Thyroid gland (tissue), 4 donors: Measurements from ENCODE around the gene SLC35E4. TPM values are rescaled to one million over a fixed set of nuclear protein-coding genes. Genes with fewer than 3 reads are reported as not detected.
"Not testable (repeated sequence)": the region's sequence is repeated elsewhere in the genome, so short reads cannot be mapped to it uniquely, and the experiment has no call there.

Experiments used
- DNase-seq, 2 donors: peaks; one replicate each; pipeline ENCODE4 v3.0.0-alpha.2; 2019
- H3K27ac ChIP-seq, 3 donors: fragments of 200-600 bp; sonication (generic); 1 replicate in 2 of 3; 2 replicates in 1 of 3; pipeline ENCODE4 v1.5.1; 2016 to 2019; ENCODE audit warnings: mild to moderate bottlenecking in 1 of 3, moderate library complexity in 1 of 3
- H3K27me3 ChIP-seq: fragments of 200-600 bp; sonication (generic); one replicate; pipeline ENCODE4 v1.5.1; 2019
- H3K36me3 ChIP-seq, 2 donors: fragments of 200-600 bp; sonication (generic); one replicate each; pipeline ENCODE4 v1.5.1; 2016 to 2019
- H3K4me1 ChIP-seq, 2 donors: fragments of 200-600 bp; sonication (generic); one replicate each; pipeline ENCODE4 v1.5.1; 2017 to 2019
- H3K4me3 ChIP-seq, 3 donors: fragments of 200-600 bp; sonication (generic); replicated peaks in 1 of 3; 1 replicate in 2 of 3; 2 replicates in 1 of 3; pipeline ENCODE4 v1.5.1; 2016; ENCODE audit warnings: mild to moderate bottlenecking in 1 of 3
- H3K9me3 ChIP-seq: fragments of 200-600 bp; sonication (generic); one replicate; pipeline ENCODE4 v1.5.1; 2017
- CTCF ChIP-seq, 6 experiments: fragments of 200-600 bp in 3 of 6; fragments of 450-650 bp in 3 of 6; sonication (generic) in 3 of 6; IDR thresholded peaks; one replicate each; pipeline ENCODE4 v1.5.1; 2016 to 2019; ENCODE audit warnings: antibody characterized with exemption in 6 of 6, mild to moderate bottlenecking in 2 of 6, inconsistent platforms in 1 of 6, moderate library complexity in 1 of 6
- POLR2A ChIP-seq, 2 donors: fragments of 450-650 bp; IDR thresholded peaks; one replicate each; pipeline ENCODE4 v1.6.1; 2017; ENCODE audit warnings: antibody characterized with exemption in 2 of 2, mild to moderate bottlenecking in 2 of 2, moderate library complexity in 1 of 2
- WGBS, 2 donors: methylation state at CpG; one replicate each; pipeline ENCODE4 v1.1.5; 2017; 5-methylcytosine and 5-hydroxymethylcytosine counted together
- intact Hi-C: fragments of 100-400 bp; cut with DNase I; formaldehyde crosslinking; loops from one replicate; pipeline ENCODE4 v1.15.1; 2023
- total RNA-seq, 4 donors: library from RNA; depleted of rRNA; stranded (reverse); fragments of >200 nt; gene quantifications; one replicate each; pipeline ENCODE4 v1.2.3, GENCODE V29; 2016

SLC35E4 gene
- total RNA-seq: 1 to 10 TPM; 3.7 to 6.3 (median 5.0) TPM

GRCh38 chr22:30635273-30636225 is at the start of gene SLC35E4:
Gene SLC35E4 (plus strand): TSS chr22:30635781. CDS start chr22:30636451, 670 bp downstream.
- intact Hi-C loops: loop anchor here (2.0 kb wide), 1 partner anchor 285 kb away; no protein-coding TSS in a partner anchor
- H3K4me3 ChIP-seq: peak within 1 kb of the TSS; percentile 40 to 66 (median 60)
- no peaks in the 10 kb centered on the region for H3K9me3 ChIP-seq
- no peaks in the 10 kb centered on the region for H3K27me3 ChIP-seq
- peaks cover 19 to 28% of the 10 kb centered on the region in 2 donors for H3K4me1 ChIP-seq
- H3K36me3 ChIP-seq: no peaks in the 10 kb centered on the region
- H3K27ac ChIP-seq: peak within 1 kb of the TSS; percentile 80 to 93 (median 84)
- TF ChIP-seq CTCF (IDR thresholded peaks at IDR 0.05): peak in 1 of 6 experiments; percentile 23
- peak in 1 of 2 donors; percentile 80 for TF ChIP-seq POLR2A (IDR thresholded peaks at IDR 0.05)
- 2 to 3% methylated on average over 16 to 22 of the region's 75 CpGs for WGBS, 2 donors
- DNase-seq: peak; percentile 91 to 94

- intact Hi-C loops: no loop called here
- H3K27ac ChIP-seq: no peak overlapping the region
- H3K9me3 ChIP-seq: no peaks in the 10 kb centered on the region
- 96 to 99% methylated on average over 7 to 8 of the region's 8 CpGs for WGBS, 2 donors
- no peak for TF ChIP-seq POLR2A (IDR thresholded peaks at IDR 0.05)
- TF ChIP-seq CTCF (IDR thresholded peaks at IDR 0.05): no peak
- H3K4me1 ChIP-seq: peaks cover 8 to 10% of the 10 kb centered on the region in 2 donors
- peaks cover 72 to 77% of the 10 kb centered on the region in 2 donors for H3K36me3 ChIP-seq
- no peaks in the 10 kb centered on the region for H3K27me3 ChIP-seq
- no peak for DNase-seq
- no peak overlapping the region for H3K4me3 ChIP-seq
Observed at GRCh38 chr22:30586414-30586813, 49.2 kb upstream of the SLC35E4 start.

GRCh38 chr22:30591191-30591587 is 44.4 kb upstream of the SLC35E4 start:
- no peak for TF ChIP-seq POLR2A (IDR thresholded peaks at IDR 0.05)
- no peak for TF ChIP-seq CTCF (IDR thresholded peaks at IDR 0.05)
- H3K27ac ChIP-seq: peak overlapping the region in 1 of 3 donors; percentile 81
- H3K4me3 ChIP-seq: peak overlapping the region; percentile 53 to 73 (median 73)
- DNase-seq: no peak
- H3K9me3 ChIP-seq: no peaks in the 10 kb centered on the region
- no peaks in the 10 kb centered on the region for H3K27me3 ChIP-seq
- WGBS, 2 donors: 6% methylated on average over 14 of the region's 14 CpGs
- intact Hi-C loops: no loop called here
- H3K4me1 ChIP-seq: peaks cover 8 to 10% of the 10 kb centered on the region in 2 donors
- peaks cover 28 to 30% of the 10 kb centered on the region in 2 donors for H3K36me3 ChIP-seq

GRCh38 chr22:30591588-30592359 is 43.8 kb upstream of the SLC35E4 start, which contains the start of gene PES1:
Gene PES1 (minus strand): TSS chr22:30591910. CDS start chr22:30591833, 77 bp downstream.
- no peak for TF ChIP-seq POLR2A (IDR thresholded peaks at IDR 0.05)
- TF ChIP-seq CTCF (IDR thresholded peaks at IDR 0.05): no peak
- peak; percentile 95 for DNase-seq
- H3K27ac ChIP-seq: peak within 1 kb of the TSS; percentile 61 to 81 (median 78)
- peaks cover 22 to 25% of the 10 kb centered on the region in 2 donors for H3K36me3 ChIP-seq
- peak within 1 kb of the TSS; percentile 53 to 73 (median 73) for H3K4me3 ChIP-seq
- intact Hi-C loops: no loop called here
- H3K4me1 ChIP-seq: peaks cover 8 to 10% of the 10 kb centered on the region in 2 donors
- H3K9me3 ChIP-seq: no peaks in the 10 kb centered on the region
- 1% methylated on average over 49 of the region's 49 CpGs for WGBS, 2 donors
- no peaks in the 10 kb centered on the region for H3K27me3 ChIP-seq

GRCh38 chr22:30592360-30592713 is 43.2 kb upstream of the SLC35E4 start:
- Histone ChIP-seq H3K4me3 (peak overlapping the region in 1 of 3 donors; percentile 26), H3K36me3 (peaks cover 16 to 19% of the 10 kb centered on the region in 2 donors), H3K4me1 (peaks cover 8 to 10% of the 10 kb centered on the region in 2 donors)
- DNase-seq, intact Hi-C loops, H3K27ac ChIP-seq, H3K9me3 ChIP-seq, H3K27me3 ChIP-seq: not testable (repeated sequence)
- WGBS, 2 donors: 28 to 41% methylated on average over 18 of the region's 18 CpGs
